NCI-H526 treated with DMSO at 0.1 percent for 48 hours (cell line): ENCODE data around the gene MLX.
"Not testable (repeated sequence)": the region's sequence is repeated elsewhere in the genome, so short reads cannot be mapped to it uniquely, and the experiment has no call there.

Experiments
- DNase-seq: peaks from one replicate; lab custom pipeline; 2025; lab: John Stamatoyannopoulos, UW

The MLX gene

GRCh38 chr17:42579794-42580551, 13.1 kb downstream of the MLX start:
- no peak for DNase-seq

GRCh38 chr17:42581744-42582270, 14.9 kb downstream of the MLX start:
- DNase-seq, result no peak

GRCh38 chr17:42584880-42585279, 18.0 kb downstream of the MLX start:
- no peak for DNase-seq

- DNase-seq, result no peak
These were observed 18.5 kb downstream of the MLX start for GRCh38 chr17:42585353-42585752.

- DNase-seq, result no peak
These were observed 19.8 kb downstream of the MLX start for GRCh38 chr17:42586514-42587230.

GRCh38 chr17:42590886-42591285, 24.0 kb downstream of the MLX start:
- no peak for DNase-seq

GRCh38 chr17:42591411-42591810, 24.5 kb downstream of the MLX start:
- DNase-seq, result no peak

- no peak for DNase-seq
These were observed 29.5 kb downstream of the MLX start for GRCh38 chr17:42596386-42596785.

GRCh38 chr17:42598905-42599304, 32.0 kb downstream of the MLX start:
- DNase-seq, result no peak

- DNase-seq, result no peak
These were observed 36.4 kb downstream of the MLX start for GRCh38 chr17:42603318-42603717.

GRCh38 chr17:42607769-42608168, 40.9 kb downstream of the MLX start:
- no peak for DNase-seq

- DNase-seq, result peak; percentile 71
These were observed 41.6 kb downstream of the MLX start for GRCh38 chr17:42608305-42609181.

- peak; percentile 98 for DNase-seq
These were observed 42.4 kb downstream of the MLX start, which contains the start of the genes RETREG3 and TUBG1 for GRCh38 chr17:42609182-42609813. Gene RETREG3 (minus strand): TSS chr17:42609374. CDS start chr17:42609324, 50 bp downstream. Gene TUBG1 (plus strand): TSS chr17:42609683. CDS start chr17:42609738, 55 bp downstream.

GRCh38 chr17:42609814-42610801, 43.2 kb downstream of the MLX start:
- DNase-seq, result not testable (repeated sequence)

GRCh38 chr17:42612013-42612412, 45.1 kb downstream of the MLX start:
- DNase-seq, result no peak

GRCh38 chr17:42613699-42614295, 46.9 kb downstream of the MLX start:
- DNase-seq, result no peak

GRCh38 chr17:42617956-42618431, 51.1 kb downstream of the MLX start:
- no peak for DNase-seq

GRCh38 chr17:42618442-42619150, 51.7 kb downstream of the MLX start:
- DNase-seq, result peak; percentile 42

- DNase-seq, result not testable (repeated sequence)
These were observed 55.1 kb downstream of the MLX start for GRCh38 chr17:42621987-42622386.
